ENCODE results near the gene LRIG3. TPM values are rescaled to one million over a fixed set of nuclear protein-coding genes. Genes with fewer than 3 reads are reported as not detected.

LRIG3 gene
- total RNA-seq, 6 experiments from 2014 or later: 6.1 to 11.0 (median 6.8) TPM

- Mint-ChIP-seq H3K4me3 (peak overlapping the region; percentile 94), H3K9me3 (no peaks in the 10 kb centered on the region), H3K36me3 (ENCODE audit: low read depth) (no peaks in the 10 kb centered on the region), H3K27me3 (ENCODE audit: insufficient read depth) (no peaks in the 10 kb centered on the region), H3K27ac (peak overlapping the region; percentile 81), H3K4me1 (ENCODE audit: low read depth) (peaks cover 64% of the 10 kb centered on the region)
- DNase-seq: no peak
- TF ChIP-seq, protein P1, sequence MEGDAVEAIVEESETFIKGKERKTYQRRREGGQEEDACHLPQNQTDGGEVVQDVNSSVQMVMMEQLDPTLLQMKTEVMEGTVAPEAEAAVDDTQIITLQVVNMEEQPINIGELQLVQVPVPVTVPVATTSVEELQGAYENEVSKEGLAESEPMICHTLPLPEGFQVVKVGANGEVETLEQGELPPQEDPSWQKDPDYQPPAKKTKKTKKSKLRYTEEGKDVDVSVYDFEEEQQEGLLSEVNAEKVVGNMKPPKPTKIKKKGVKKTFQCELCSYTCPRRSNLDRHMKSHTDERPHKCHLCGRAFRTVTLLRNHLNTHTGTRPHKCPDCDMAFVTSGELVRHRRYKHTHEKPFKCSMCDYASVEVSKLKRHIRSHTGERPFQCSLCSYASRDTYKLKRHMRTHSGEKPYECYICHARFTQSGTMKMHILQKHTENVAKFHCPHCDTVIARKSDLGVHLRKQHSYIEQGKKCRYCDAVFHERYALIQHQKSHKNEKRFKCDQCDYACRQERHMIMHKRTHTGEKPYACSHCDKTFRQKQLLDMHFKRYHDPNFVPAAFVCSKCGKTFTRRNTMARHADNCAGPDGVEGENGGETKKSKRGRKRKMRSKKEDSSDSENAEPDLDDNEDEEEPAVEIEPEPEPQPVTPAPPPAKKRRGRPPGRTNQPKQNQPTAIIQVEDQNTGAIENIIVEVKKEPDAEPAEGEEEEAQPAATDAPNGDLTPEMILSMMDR (IDR thresholded peaks at IDR 0.05): no peak
Observed at GRCh38 chr12:58919231-58920101, 838 bp downstream of the LRIG3 start.

GRCh38 chr12:58918469-58918844 lies 1.8 kb downstream of the LRIG3 start:
- peak overlapping the region; percentile 94 for H3K4me3 Mint-ChIP-seq
- peak overlapping the region; percentile 87 for H3K27ac Mint-ChIP-seq
- peaks cover 64% of the 10 kb centered on the region for H3K4me1 Mint-ChIP-seq (ENCODE audit: low read depth)
- no peaks in the 10 kb centered on the region for H3K9me3 Mint-ChIP-seq
- peaks cover 3% of the 10 kb centered on the region; the same call in 1 of the 2 replicates for H3K36me3 Mint-ChIP-seq (ENCODE audit: low read depth)
- H3K27me3 Mint-ChIP-seq (ENCODE audit: insufficient read depth): no peaks in the 10 kb centered on the region
- TF ChIP-seq, protein P1 (IDR thresholded peaks at IDR 0.05): no peak
- no peak for DNase-seq

GRCh38 chr12:58917699-58918468 lies 2.4 kb downstream of the LRIG3 start:
- no peak for DNase-seq
- TF ChIP-seq, protein P1 (IDR thresholded peaks at IDR 0.05): no peak
- Mint-ChIP-seq H3K27ac (peak overlapping the region; percentile 87), H3K9me3 (no peaks in the 10 kb centered on the region), H3K4me3 (peak overlapping the region; percentile 94), H3K27me3 (ENCODE audit: insufficient read depth) (no peaks in the 10 kb centered on the region), H3K36me3 (ENCODE audit: low read depth) (peaks cover 7% of the 10 kb centered on the region; the same call in 1 of the 2 replicates), H3K4me1 (ENCODE audit: low read depth) (peaks cover 62% of the 10 kb centered on the region)

DNA sequence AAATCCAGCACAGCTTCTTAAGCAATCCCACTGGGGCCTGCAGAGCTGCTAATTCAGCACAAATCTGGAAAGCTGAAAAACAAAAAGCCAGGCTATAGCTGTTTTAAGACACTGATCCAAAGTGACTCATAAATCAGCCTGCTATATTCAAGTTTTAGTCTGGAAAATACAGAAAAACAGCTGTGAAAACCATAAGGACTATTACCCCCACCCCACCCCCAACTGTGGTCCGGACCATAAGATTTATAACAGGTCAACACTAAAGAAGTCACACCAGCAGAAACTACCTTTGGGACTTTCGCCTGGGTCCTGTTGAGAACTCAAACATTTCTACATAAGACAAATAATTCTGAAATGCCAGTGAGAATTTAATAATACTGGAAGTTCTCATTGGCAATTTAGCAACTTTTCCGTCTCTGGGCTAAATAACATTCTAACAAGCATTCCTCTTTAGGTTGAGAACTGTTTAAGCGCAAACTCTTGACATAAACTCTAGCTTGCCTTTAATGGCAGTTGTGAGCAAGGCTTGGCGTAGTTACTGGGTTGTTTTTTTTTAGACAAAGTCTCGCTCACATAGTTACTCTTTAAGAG lies 3.3 kb downstream of the LRIG3 start:
- TF ChIP-seq, protein P1 (IDR thresholded peaks at IDR 0.05): no peak
- no peaks in the 10 kb centered on the region for H3K27me3 Mint-ChIP-seq (ENCODE audit: insufficient read depth)
- H3K36me3 Mint-ChIP-seq (ENCODE audit: low read depth): peaks cover 11% of the 10 kb centered on the region
- peak overlapping the region; percentile 87 for H3K27ac Mint-ChIP-seq
- H3K4me1 Mint-ChIP-seq (ENCODE audit: low read depth): peaks cover 61% of the 10 kb centered on the region
- H3K9me3 Mint-ChIP-seq: no peaks in the 10 kb centered on the region
- H3K4me3 Mint-ChIP-seq: peak overlapping the region; percentile 94
- DNase-seq: peak; percentile 25

DNA sequence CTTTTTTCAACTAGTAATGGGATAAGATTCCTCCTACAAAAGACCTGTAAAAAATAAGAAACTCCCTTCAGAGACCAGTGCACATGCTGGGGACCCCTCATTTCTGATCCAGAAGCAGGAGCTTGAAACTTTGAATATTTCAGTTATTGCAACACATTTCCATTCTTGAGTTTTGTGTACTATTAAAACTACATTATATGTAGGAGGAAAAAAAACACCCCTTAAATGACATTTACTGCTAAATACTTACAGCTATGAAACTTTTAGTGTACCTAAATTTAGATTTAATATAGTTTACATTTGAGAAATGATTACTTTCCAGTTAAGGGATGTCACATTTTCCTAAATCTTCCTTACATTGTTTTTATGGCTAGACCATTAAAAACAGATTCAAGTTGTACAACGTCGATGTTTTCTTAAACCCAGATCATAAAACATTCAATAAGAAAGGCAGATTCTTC lies 4.1 kb downstream of the LRIG3 start:
- Mint-ChIP-seq H3K4me3 (peak overlapping the region; percentile 94), H3K4me1 (ENCODE audit: low read depth) (peaks cover 60% of the 10 kb centered on the region), H3K27me3 (ENCODE audit: insufficient read depth) (no peaks in the 10 kb centered on the region), H3K9me3 (no peaks in the 10 kb centered on the region), H3K36me3 (ENCODE audit: low read depth) (peaks cover 15% of the 10 kb centered on the region), H3K27ac (peak overlapping the region; percentile 80)
- DNase-seq: no peak
- TF ChIP-seq, protein P1 (IDR thresholded peaks at IDR 0.05): no peak

Measured in HFFc6 (cell line).